Measurements from ENCODE around the gene ATCAY. TPM values are rescaled to one million over a fixed set of nuclear protein-coding genes. Genes with fewer than 3 reads are reported as not detected.

The ATCAY gene
- total RNA-seq, 2 donors from 2014 or later = 0.58 to 2.8 TPM

- Mint-ChIP-seq H3K36me3 (ENCODE audit: low read depth) (peaks cover 63% of the 10 kb centered on the region), H3K4me1 (peaks cover 9% of the 10 kb centered on the region), H3K27me3 (ENCODE audit: insufficient read depth) (no peaks in the 10 kb centered on the region), H3K9me3 (no peaks in the 10 kb centered on the region), H3K27ac (no peak overlapping the region), H3K4me3 (no peak overlapping the region)
- no peak for DNase-seq
- H3K36me3 ChIP-seq (ENCODE audit: control insufficient read depth, insufficient read depth, low read length) = peaks cover 72% of the 10 kb centered on the region
- H3K27me3 ChIP-seq (ENCODE audit: control insufficient read depth, insufficient read depth, low read length, poor library complexity, severe bottlenecking) = no peaks in the 10 kb centered on the region
- 96% methylated on average over 14 to 35 of the region's 35 CpGs for WGBS, 2 experiments (ENCODE audit: insufficient coverage in 1 of 2, insufficient read length in 1 of 2)
- no peak overlapping the region for H3K4me3 ChIP-seq (ENCODE audit: low read length)
- TF ChIP-seq CTCF (conservative IDR thresholded peaks at IDR 0.05) = no peak
- no peak overlapping the region for H3K9ac ChIP-seq (ENCODE audit: extremely low read depth, low read length, poor library complexity, severe bottlenecking)
- no peaks in the 10 kb centered on the region for H3K9me3 ChIP-seq (ENCODE audit: control insufficient read depth, low read length)
- H3K27ac ChIP-seq (ENCODE audit: low read depth, low read length) = no peak overlapping the region
- no peaks in the 10 kb centered on the region for H3K4me1 ChIP-seq (ENCODE audit: control insufficient read depth, insufficient read depth, low read length)
Measured at GRCh38 chr19:3963458-3964255, 83.2 kb downstream of the ATCAY start.

- Histone ChIP-seq H3K36me3 (ENCODE audit: control insufficient read depth, insufficient read depth, low read length) (peaks cover 72% of the 10 kb centered on the region), H3K4me1 (ENCODE audit: control insufficient read depth, insufficient read depth, low read length) (no peaks in the 10 kb centered on the region), H3K9ac (ENCODE audit: extremely low read depth, low read length, poor library complexity, severe bottlenecking) (no peak overlapping the region), H3K27ac (ENCODE audit: low read depth, low read length) (no peak overlapping the region), H3K4me3 (ENCODE audit: low read length) (no peak overlapping the region), H3K9me3 (ENCODE audit: control insufficient read depth, low read length) (no peaks in the 10 kb centered on the region), H3K27me3 (ENCODE audit: control insufficient read depth, insufficient read depth, low read length, poor library complexity, severe bottlenecking) (no peaks in the 10 kb centered on the region)
- no peaks in the 10 kb centered on the region for H3K9me3 Mint-ChIP-seq
- no peak overlapping the region for H3K4me3 Mint-ChIP-seq
- WGBS, 2 experiments (ENCODE audit: insufficient coverage in 1 of 2, insufficient read length in 1 of 2) = 96 to 100% methylated on average over 22 to 54 of the region's 60 CpGs
- peaks cover 70% of the 10 kb centered on the region for H3K36me3 Mint-ChIP-seq (ENCODE audit: low read depth)
- H3K27ac Mint-ChIP-seq = peak overlapping the region; percentile 61
- TF ChIP-seq CTCF (conservative IDR thresholded peaks at IDR 0.05) = no peak
- peaks cover 18% of the 10 kb centered on the region for H3K4me1 Mint-ChIP-seq
- peak; percentile 53 for DNase-seq
- H3K27me3 Mint-ChIP-seq (ENCODE audit: insufficient read depth) = no peaks in the 10 kb centered on the region
Measured at GRCh38 chr19:3964256-3965194, 84.0 kb downstream of the ATCAY start.

GRCh38 chr19:3966051-3967017 lies 85.8 kb downstream of the ATCAY start:
- H3K36me3 Mint-ChIP-seq (ENCODE audit: low read depth) = peaks cover 62% of the 10 kb centered on the region
- no peak overlapping the region for H3K9ac ChIP-seq (ENCODE audit: extremely low read depth, low read length, poor library complexity, severe bottlenecking)

More at GRCh38 chr19:3966051-3967017, 85.8 kb downstream of the ATCAY start:
- Mint-ChIP-seq H3K9me3 (no peaks in the 10 kb centered on the region), H3K4me1 (peaks cover 26% of the 10 kb centered on the region), H3K27me3 (ENCODE audit: insufficient read depth) (no peaks in the 10 kb centered on the region), H3K4me3 (no peak overlapping the region), H3K27ac (peak overlapping the region; percentile 88)
- Histone ChIP-seq H3K36me3 (ENCODE audit: control insufficient read depth, insufficient read depth, low read length) (peaks cover 64% of the 10 kb centered on the region), H3K9me3 (ENCODE audit: control insufficient read depth, low read length) (no peaks in the 10 kb centered on the region), H3K4me3 (ENCODE audit: low read length) (no peak overlapping the region), H3K27me3 (ENCODE audit: control insufficient read depth, insufficient read depth, low read length, poor library complexity, severe bottlenecking) (no peaks in the 10 kb centered on the region), H3K4me1 (ENCODE audit: control insufficient read depth, insufficient read depth, low read length) (no peaks in the 10 kb centered on the region), H3K27ac (ENCODE audit: low read depth, low read length) (no peak overlapping the region)
- DNase-seq = no peak
- no peak for TF ChIP-seq CTCF (conservative IDR thresholded peaks at IDR 0.05)
- 84 to 88% methylated on average over 22 to 30 of the region's 30 CpGs for WGBS, 2 experiments (ENCODE audit: insufficient coverage in 1 of 2, insufficient read length in 1 of 2)

Data from endodermal cell (in vitro differentiated cells).